RWPE2 (cell line): ENCODE results near the gene GINS1.

ENCODE experiments used
- ATAC-seq: fragments of 200-7000 bp; cut with Tn5 transposase; 3 replicates; pipeline ENCODE4 v1.9.1; 2021; ENCODE audit warnings: low read depth
- DNase-seq: peaks from one replicate; pipeline ENCODE4 v3.0.0-alpha.2; 2020; ENCODE audit warnings: low spot score
- H3K27ac ChIP-seq: fragments of 450-650 bp; 2 replicates; pipeline ENCODE4 v1.5.1; 2017; ENCODE audit warnings: mild to moderate bottlenecking; ENCODE audit not compliant: poor library complexity, severe bottlenecking
- H3K27me3 ChIP-seq: fragments of 250-450 bp; sonication (Bioruptor Pico); 2 replicates; pipeline ENCODE4 v1.5.1; 2021; ENCODE audit warnings: mild to moderate bottlenecking, moderate library complexity; ENCODE audit not compliant: insufficient read depth, poor library complexity, severe bottlenecking
- H3K36me3 ChIP-seq: fragments of 250-450 bp; sonication (Bioruptor Pico); 2 replicates; pipeline ENCODE4 v1.5.1; 2020; ENCODE audit warnings: low read depth, mild to moderate bottlenecking, moderate library complexity
- H3K4me1 ChIP-seq: fragments of 250-450 bp; sonication (Bioruptor Pico); 2 replicates; pipeline ENCODE4 v1.5.1; 2021; ENCODE audit warnings: mild to moderate bottlenecking, moderate library complexity; ENCODE audit not compliant: insufficient read depth, poor library complexity, severe bottlenecking
- H3K4me3 ChIP-seq: fragments of 250-450 bp; sonication (Bioruptor Pico); 2 replicates; pipeline ENCODE4 v1.5.1; 2021; ENCODE audit warnings: mild to moderate bottlenecking, moderate library complexity; ENCODE audit not compliant: severe bottlenecking
- H3K9me3 ChIP-seq: fragments of 250-450 bp; sonication (Bioruptor Pico); 2 replicates; pipeline ENCODE4 v1.5.1; 2021; ENCODE audit warnings: mild to moderate bottlenecking, moderate library complexity; ENCODE audit not compliant: severe bottlenecking
- TF ChIP-seq, protein P1 (sequence below): fragments of 450-650 bp; IDR thresholded peaks from one replicate; pipeline ENCODE4 v1.5.1; 2017; ENCODE audit warnings: mild to moderate bottlenecking, moderate library complexity; ENCODE audit not compliant: poor library complexity, severe bottlenecking

GINS1 gene

DNA sequence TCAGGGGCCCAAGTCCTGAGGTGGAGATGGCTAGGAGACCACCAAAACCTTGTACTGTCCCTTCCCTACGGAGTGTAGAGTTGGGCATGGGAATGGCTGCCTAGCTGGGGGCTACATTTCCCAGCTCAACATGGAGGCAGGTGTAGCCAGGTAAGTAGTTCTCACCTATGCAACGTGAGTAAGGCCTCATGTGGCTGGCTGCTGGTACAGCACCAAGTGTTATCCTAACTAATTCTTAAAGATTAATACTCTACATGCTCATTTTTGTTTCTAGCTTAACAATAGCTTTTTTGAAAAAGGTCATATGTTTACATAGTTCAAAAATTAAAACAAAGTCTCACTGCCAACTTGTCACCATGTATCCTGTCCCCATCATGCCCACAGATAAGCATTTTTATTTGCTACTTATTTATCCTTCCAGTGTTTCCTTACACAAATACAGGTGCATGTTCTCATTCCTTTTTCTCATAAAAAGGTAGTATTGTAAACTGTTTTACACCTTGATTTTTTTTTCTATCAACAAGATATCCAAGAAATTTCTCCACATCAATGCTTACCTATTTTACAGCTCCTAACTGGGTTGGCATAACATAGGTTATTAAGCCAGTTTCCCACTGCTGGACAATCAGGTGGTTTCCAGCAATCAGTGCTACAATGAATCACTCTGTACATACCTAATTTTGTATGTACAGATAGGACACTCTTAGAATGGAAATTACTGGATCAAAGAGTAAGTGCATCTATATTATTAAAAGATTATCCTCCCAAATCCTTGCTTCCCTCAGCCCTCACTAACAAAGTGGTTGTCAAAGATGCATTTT is 42.4 kb upstream of the GINS1 start:
- Histone ChIP-seq H3K27me3 (no peaks in the 10 kb centered on the region), H3K27ac (no peak overlapping the region), H3K9me3 (no peaks in the 10 kb centered on the region), H3K4me3 (no peak overlapping the region), H3K36me3 (no peaks in the 10 kb centered on the region), H3K4me1 (no peaks in the 10 kb centered on the region)
- no peak for DNase-seq
- TF ChIP-seq, protein P1, sequence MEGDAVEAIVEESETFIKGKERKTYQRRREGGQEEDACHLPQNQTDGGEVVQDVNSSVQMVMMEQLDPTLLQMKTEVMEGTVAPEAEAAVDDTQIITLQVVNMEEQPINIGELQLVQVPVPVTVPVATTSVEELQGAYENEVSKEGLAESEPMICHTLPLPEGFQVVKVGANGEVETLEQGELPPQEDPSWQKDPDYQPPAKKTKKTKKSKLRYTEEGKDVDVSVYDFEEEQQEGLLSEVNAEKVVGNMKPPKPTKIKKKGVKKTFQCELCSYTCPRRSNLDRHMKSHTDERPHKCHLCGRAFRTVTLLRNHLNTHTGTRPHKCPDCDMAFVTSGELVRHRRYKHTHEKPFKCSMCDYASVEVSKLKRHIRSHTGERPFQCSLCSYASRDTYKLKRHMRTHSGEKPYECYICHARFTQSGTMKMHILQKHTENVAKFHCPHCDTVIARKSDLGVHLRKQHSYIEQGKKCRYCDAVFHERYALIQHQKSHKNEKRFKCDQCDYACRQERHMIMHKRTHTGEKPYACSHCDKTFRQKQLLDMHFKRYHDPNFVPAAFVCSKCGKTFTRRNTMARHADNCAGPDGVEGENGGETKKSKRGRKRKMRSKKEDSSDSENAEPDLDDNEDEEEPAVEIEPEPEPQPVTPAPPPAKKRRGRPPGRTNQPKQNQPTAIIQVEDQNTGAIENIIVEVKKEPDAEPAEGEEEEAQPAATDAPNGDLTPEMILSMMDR = no peak
- peak; percentile 57 for ATAC-seq

DNA sequence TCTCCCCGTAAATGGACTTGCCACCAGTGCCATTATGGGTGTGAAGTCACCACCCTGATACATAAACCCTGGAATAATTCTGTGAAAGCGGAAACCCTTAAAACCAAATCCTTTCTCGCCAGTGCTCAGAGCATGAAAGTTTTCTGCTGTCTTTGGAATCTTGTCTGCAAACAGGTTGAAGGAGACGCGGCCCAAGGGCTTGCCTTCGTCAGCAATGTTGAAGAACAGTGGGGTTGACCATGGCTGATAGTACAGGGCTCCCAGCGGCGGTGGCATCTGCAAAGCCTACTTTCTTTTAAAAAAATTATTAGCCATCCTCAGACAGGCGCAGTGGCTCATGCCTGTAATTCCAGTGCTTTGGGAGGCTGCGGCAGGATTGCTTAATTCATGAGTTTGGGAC is 38.9 kb upstream of the GINS1 start:
- DNase-seq (no peak), ATAC-seq (no peak)
- H3K27ac ChIP-seq = no peak overlapping the region
- no peaks in the 10 kb centered on the region for H3K27me3 ChIP-seq
- TF ChIP-seq, protein P1 = no peak
- no peaks in the 10 kb centered on the region for H3K9me3 ChIP-seq
- H3K4me1 ChIP-seq = no peaks in the 10 kb centered on the region
- H3K4me3 ChIP-seq = no peak overlapping the region
- H3K36me3 ChIP-seq = no peaks in the 10 kb centered on the region

DNA sequence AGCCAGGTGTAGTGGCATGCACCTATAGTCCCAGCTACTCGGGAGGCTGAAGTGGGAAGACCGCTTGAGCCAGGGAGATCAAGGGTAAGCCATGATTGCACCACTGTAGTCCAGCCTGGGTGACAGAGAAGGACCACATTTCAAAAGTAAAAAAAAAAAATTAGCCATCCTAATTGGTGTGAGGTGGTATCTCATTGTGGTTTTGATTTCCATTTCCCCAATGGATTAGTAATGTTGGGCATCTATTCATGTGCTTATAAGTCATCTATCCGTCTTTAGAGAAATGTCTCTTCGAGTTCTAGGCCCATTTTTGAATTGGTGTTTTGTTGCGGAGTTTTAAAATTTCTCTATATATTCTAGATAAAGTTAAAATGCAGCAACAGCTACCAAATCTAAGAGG is 38.5 kb upstream of the GINS1 start:
- no peaks in the 10 kb centered on the region for H3K4me1 ChIP-seq
- H3K27ac ChIP-seq = no peak overlapping the region
- no peak for DNase-seq
- no peaks in the 10 kb centered on the region for H3K9me3 ChIP-seq
- H3K36me3 ChIP-seq = no peaks in the 10 kb centered on the region
- TF ChIP-seq, protein P1 = no peak
- no peak overlapping the region for H3K4me3 ChIP-seq
- ATAC-seq = no peak
- H3K27me3 ChIP-seq = no peaks in the 10 kb centered on the region

DNA sequence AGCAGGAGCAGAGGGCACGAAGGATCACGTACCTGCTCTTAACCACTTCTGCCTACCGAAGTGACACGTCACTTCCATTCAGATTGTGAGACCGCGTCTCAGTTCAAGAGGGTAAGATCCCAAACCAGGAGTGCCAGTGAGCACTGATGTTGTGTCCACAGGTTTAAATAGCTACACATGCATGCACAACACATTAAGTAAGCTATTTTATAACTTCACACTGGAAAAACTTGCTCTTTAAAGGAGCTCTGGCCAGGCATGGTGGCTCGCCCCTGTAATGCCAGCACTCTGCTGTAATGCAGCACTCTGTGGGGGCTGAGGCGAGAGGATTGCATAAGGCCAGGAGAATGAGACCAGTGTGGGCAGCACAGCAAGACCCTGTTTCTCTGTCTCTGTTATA is 37.9 kb upstream of the GINS1 start:
- no peaks in the 10 kb centered on the region for H3K27me3 ChIP-seq
- H3K4me3 ChIP-seq = no peak overlapping the region
- no peaks in the 10 kb centered on the region for H3K9me3 ChIP-seq
- H3K36me3 ChIP-seq = no peaks in the 10 kb centered on the region
- no peaks in the 10 kb centered on the region for H3K4me1 ChIP-seq
- no peak overlapping the region for H3K27ac ChIP-seq
- TF ChIP-seq, protein P1 = no peak
- DNase-seq (no peak), ATAC-seq (no peak)

DNA sequence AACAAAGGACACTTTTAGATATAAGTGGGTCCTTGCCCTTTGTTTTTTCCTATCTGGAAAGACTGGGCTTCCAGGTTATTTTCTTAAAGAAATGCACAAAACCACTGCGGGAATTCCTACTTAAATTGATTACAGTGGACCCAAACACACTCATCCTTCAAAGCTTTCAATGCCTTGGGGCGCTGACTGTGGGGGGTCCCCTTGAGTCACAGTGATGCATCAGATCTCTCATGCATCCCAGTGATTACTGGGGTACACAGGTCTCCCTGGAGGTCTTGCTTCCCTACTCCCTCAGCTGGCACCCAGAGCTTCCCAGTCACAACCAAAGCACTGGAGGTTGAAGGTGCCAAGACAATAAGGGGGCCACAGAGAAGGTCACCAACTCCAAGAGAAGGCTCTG is 37.5 kb upstream of the GINS1 start:
- no peak overlapping the region for H3K4me3 ChIP-seq
- H3K27me3 ChIP-seq = no peaks in the 10 kb centered on the region
- no peak for DNase-seq
- no peak overlapping the region for H3K27ac ChIP-seq
- H3K4me1 ChIP-seq = no peaks in the 10 kb centered on the region
- TF ChIP-seq, protein P1 = no peak
- no peaks in the 10 kb centered on the region for H3K36me3 ChIP-seq
- no peak for ATAC-seq
- H3K9me3 ChIP-seq = no peaks in the 10 kb centered on the region
